Naive B cell (primary cell): ENCODE results near the gene TENM4. TPM values are rescaled to one million over a fixed set of nuclear protein-coding genes. Genes with fewer than 3 reads are reported as not detected.
A peak's percentile ranks its signal among the peaks of the same experiment; 100 is the strongest.

Source experiments
- ATAC-seq, 2 donors: fragments of 150-1000 bp; cut with Tn5 transposase; 2 replicates each; pipeline ENCODE4 v1.10.0; 2021; ENCODE audit warnings: low read depth in 2 of 2, mild to moderate bottlenecking in 2 of 2, moderate library complexity in 2 of 2
- DNase-seq: peaks from one replicate; pipeline ENCODE4 v3.0.0; 2022
- H3K27ac Mint-ChIP-seq, 6 donors: one replicate each; pipeline ENCODE4 v1.8.0; 2020 to 2022; ENCODE audit warnings: mild to moderate bottlenecking in 6 of 6, mixed read lengths in 6 of 6, moderate library complexity in 5 of 6, inconsistent platforms in 2 of 6
- H3K27me3 Mint-ChIP-seq, 3 donors: one replicate each; pipeline ENCODE4 v1.8.0; 2021 to 2022; ENCODE audit warnings: mixed read lengths in 3 of 3, mild to moderate bottlenecking in 1 of 3
- H3K36me3 Mint-ChIP-seq, 2 donors: one replicate each; pipeline ENCODE4 v1.8.0; 2020 to 2022; ENCODE audit warnings: mixed read lengths in 2 of 2, inconsistent platforms in 1 of 2, mild to moderate bottlenecking in 1 of 2
- H3K4me1 Mint-ChIP-seq, 3 donors: one replicate each; pipeline ENCODE4 v1.8.0; 2020 to 2022; ENCODE audit warnings: mixed read lengths in 3 of 3, inconsistent platforms in 1 of 3, mild to moderate bottlenecking in 1 of 3, moderate library complexity in 1 of 3
- H3K4me3 Mint-ChIP-seq, 8 donors: one replicate each; pipeline ENCODE4 v1.8.0; 2020 to 2022; ENCODE audit warnings: mild to moderate bottlenecking in 8 of 8, mixed read lengths in 8 of 8, moderate library complexity in 8 of 8, inconsistent platforms in 2 of 8
- H3K9me3 Mint-ChIP-seq, 7 donors: one replicate each; pipeline ENCODE4 v1.8.0; 2020 to 2022; ENCODE audit warnings: mixed read lengths in 7 of 7, mild to moderate bottlenecking in 5 of 7, inconsistent platforms in 2 of 7, moderate library complexity in 1 of 7
- polyA plus RNA-seq, 6 donors: library from polyadenylated mRNA; unstranded; fragments of 300-500 nt; fragmentation: Illumina TruSeq; gene quantifications; one replicate each; pipeline ENCODE4 v1.2.3, GENCODE V29; 2021; ENCODE audit warnings: low read depth in 6 of 6

Gene TENM4
- polyA plus RNA-seq, 6 donors from 2014 or later, result 3.8 TPM; not detected in 5

DNA sequence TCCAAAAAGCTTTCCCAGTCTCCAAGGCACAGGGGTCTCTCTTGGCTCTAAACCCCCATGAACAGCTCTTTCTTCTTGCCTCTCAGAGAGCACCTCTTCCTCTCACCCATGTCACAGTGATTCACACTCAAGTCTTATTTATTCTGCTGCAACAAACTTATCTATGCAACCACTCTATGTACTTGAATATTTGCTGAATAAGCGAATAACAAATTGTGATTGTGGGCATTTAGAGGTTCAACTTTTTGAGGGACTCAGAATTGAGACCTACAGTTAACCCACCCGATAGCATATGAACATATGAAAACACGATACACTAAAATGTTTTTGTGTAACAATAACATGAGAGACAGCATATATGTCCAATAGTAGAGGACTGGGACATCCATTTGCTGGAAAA is 729.1 kb downstream of the TENM4 start:
- H3K27me3 Mint-ChIP-seq, result peaks cover 5 to 10% (median 6%) of the 10 kb centered on the region in 3 donors
- H3K4me3 Mint-ChIP-seq, result no peak overlapping the region
- no peak overlapping the region for H3K27ac Mint-ChIP-seq
- ATAC-seq (no peak), DNase-seq (no peak)
- no peaks in the 10 kb centered on the region for H3K9me3 Mint-ChIP-seq
- no peaks in the 10 kb centered on the region for H3K4me1 Mint-ChIP-seq
- H3K36me3 Mint-ChIP-seq, result peaks cover 0 to 4% of the 10 kb centered on the region in 2 donors

DNA sequence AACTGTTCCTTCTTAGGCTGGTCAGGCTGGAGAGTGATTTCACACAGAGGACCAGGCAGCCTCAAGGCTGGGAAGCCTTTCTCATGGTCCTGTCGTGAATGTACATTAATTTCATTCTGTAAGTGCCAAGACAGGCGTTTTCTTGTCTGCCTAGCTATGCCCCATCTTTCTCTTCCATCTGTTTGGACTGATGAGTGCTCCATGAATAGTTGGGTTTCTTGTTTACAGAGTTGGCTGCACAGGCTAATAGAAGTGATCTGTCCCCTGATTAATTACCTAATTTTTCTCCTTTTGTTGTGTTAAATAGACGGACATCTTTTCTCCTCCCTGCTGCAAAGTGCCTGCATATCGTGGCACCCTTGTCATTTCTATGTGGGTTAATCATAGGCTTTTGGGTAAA is 730.4 kb downstream of the TENM4 start:
- Mint-ChIP-seq H3K36me3 (peaks cover 0 to 4% of the 10 kb centered on the region in 2 donors), H3K27me3 (peaks cover 5 to 13% (median 12%) of the 10 kb centered on the region in 3 donors), H3K27ac (no peak overlapping the region), H3K4me3 (no peak overlapping the region), H3K9me3 (no peaks in the 10 kb centered on the region), H3K4me1 (no peaks in the 10 kb centered on the region)
- ATAC-seq (no peak), DNase-seq (no peak)

DNA sequence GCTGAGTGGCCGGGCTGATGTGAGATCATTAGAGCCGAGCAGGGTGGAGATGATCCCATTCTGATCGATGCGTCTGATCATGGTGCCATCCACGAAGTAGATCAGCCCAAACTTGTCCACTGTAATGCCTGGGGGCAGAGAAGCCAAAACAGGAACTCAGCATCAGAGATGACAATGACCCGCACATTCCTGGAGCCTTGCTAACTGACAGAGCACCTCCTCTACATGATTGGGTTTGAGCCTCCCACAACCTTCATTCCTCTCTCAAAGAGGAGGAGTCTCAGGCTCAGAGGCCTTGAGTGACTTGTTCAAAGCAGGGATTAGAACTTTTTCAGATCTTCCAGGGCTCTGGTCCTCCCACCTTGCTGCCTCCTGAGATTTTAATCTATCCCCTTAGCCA is 732.4 kb downstream of the TENM4 start:
- Mint-ChIP-seq H3K4me1 (no peaks in the 10 kb centered on the region), H3K9me3 (no peaks in the 10 kb centered on the region), H3K27me3 (peaks cover 0 to 17% (median 13%) of the 10 kb centered on the region in 3 donors), H3K27ac (no peak overlapping the region), H3K4me3 (no peak overlapping the region), H3K36me3 (peaks cover 0 to 4% of the 10 kb centered on the region in 2 donors)
- DNase-seq, result no peak
- ATAC-seq, result no peak

DNA sequence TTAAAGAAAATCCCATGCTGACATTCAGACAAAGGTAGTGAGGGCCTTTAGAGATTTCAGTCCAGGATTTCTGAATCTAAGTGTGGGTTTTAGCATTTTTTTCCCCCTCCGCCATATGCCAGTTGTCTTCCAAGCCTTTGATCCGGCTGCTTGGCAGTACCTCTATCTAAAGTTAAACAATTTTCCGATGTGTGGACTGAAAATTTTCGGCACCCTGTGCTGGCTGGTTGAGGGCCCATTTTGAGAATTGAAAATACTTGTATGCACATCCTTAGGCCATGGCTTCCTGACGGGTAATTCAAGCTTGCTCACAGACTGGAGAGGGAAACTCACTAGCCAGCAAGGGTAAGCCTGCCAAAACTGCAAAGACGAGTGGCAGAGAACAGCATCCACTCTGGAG is 734.3 kb downstream of the TENM4 start:
- no peak for ATAC-seq
- no peaks in the 10 kb centered on the region for H3K9me3 Mint-ChIP-seq
- no peak for DNase-seq
- H3K4me3 Mint-ChIP-seq, result no peak overlapping the region
- peak overlapping the region in 1 of 6 donors; percentile 36 for H3K27ac Mint-ChIP-seq
- peaks cover 0 to 17% (median 8%) of the 10 kb centered on the region in 3 donors for H3K27me3 Mint-ChIP-seq
- H3K4me1 Mint-ChIP-seq, result no peaks in the 10 kb centered on the region
- H3K36me3 Mint-ChIP-seq, result peaks cover 0 to 4% of the 10 kb centered on the region in 2 donors

DNA sequence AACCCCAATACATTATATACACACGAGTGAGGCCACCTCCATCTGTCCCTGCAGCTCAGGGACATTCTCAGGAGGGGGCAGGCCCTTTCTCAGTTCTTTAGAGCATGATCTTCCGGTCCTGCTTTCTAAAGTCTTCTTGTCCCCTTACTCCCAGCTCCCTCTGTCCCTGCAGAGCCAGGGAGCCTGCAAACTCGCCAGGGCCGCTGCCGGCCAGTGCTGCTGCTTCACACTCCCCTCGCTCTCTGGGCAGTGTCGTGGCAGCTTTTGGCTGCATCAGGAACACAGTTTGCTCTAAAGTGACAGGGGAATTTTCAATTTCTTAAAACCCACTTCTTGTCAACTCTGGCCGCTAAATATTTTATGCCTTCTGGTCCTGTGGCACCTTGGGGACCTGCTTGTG is 736.0 kb downstream of the TENM4 start:
- Mint-ChIP-seq H3K27ac (no peak overlapping the region), H3K4me1 (no peaks in the 10 kb centered on the region), H3K27me3 (peaks cover 0 to 16% (median 8%) of the 10 kb centered on the region in 3 donors), H3K9me3 (no peaks in the 10 kb centered on the region), H3K4me3 (no peak overlapping the region), H3K36me3 (peaks cover 0 to 4% of the 10 kb centered on the region in 2 donors)
- DNase-seq (no peak), ATAC-seq (no peak)

DNA sequence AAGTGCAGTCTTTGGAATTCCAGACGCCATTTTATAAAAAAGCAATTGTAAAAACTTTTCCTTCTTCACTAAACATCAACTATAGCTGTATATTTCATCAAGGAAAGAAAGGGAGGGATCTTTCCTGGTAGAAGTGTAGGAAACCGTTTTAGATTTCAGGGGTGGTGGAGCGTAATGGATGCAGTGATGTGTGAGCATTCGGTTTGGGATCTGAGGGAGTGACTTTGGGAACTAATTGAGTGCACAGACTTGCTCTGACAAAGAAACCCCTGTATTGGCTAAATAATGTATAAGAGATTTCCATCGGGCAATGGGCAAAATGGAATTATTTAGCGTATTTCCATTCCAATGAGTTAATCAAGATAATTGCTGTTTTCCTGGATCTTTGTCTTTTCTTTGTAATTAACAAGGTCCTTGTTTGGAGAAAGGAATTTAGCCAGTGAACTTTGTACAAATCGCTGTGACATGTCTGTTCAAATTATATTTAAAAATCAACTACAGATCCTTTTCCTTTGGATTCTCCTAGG is 741.2 kb downstream of the TENM4 start:
- H3K36me3 Mint-ChIP-seq, result peaks cover 0 to 12% of the 10 kb centered on the region in 2 donors
- H3K9me3 Mint-ChIP-seq, result no peaks in the 10 kb centered on the region
- H3K4me1 Mint-ChIP-seq, result no peaks in the 10 kb centered on the region
- ATAC-seq, result no peak
- peaks cover 18 to 29% (median 27%) of the 10 kb centered on the region in 3 donors for H3K27me3 Mint-ChIP-seq
- no peak overlapping the region for H3K4me3 Mint-ChIP-seq
- no peak overlapping the region for H3K27ac Mint-ChIP-seq
- no peak for DNase-seq

DNA sequence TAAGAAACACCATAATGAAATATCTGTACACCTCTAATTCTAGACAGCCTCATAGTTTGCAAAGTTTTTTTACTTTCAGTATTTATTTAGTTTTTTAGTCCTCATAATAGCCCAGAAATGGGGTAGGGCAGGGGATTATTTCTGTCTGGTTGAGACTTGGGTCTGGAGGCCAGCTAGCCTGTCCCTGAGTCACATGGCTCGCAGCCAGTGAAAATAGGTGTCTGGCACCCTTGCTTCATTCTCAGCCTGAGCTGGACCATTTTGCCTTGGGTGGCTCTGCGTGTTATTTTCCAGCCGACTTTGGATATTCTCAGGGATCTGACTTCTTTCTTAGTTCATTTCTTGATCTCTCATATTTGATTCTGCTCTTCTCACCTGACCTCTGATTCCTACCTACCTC is 742.2 kb downstream of the TENM4 start:
- ATAC-seq (no peak), DNase-seq (no peak)
- Mint-ChIP-seq H3K36me3 (peaks cover 0 to 12% of the 10 kb centered on the region in 2 donors), H3K27ac (no peak overlapping the region), H3K4me1 (no peaks in the 10 kb centered on the region), H3K9me3 (no peaks in the 10 kb centered on the region), H3K27me3 (peaks cover 18 to 33% (median 27%) of the 10 kb centered on the region in 3 donors), H3K4me3 (no peak overlapping the region)

DNA sequence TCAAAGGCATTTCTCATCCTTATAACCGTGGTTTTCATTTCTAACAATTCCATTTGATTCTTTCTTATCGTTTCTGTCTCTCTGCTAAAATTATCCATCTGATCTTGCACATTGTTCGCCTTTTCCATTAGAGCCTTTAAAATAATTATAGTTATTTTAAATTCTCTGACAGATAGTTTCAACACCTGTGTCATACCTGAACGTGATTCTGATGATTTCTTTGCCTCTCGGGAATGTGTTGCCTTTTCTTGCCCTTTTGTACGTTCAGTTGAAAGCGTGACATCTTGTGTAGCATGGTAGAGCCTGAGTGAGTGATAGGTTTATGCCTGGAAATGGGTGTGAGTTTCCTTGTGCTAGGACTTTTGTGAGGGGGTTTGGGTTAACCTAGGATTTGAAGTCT is 744.7 kb downstream of the TENM4 start:
- DNase-seq (no peak), ATAC-seq (no peak)
- H3K27me3 Mint-ChIP-seq, result peaks cover 22 to 40% (median 33%) of the 10 kb centered on the region in 3 donors
- H3K4me3 Mint-ChIP-seq, result no peak overlapping the region
- H3K36me3 Mint-ChIP-seq, result peaks cover 0 to 12% of the 10 kb centered on the region in 2 donors
- H3K27ac Mint-ChIP-seq, result no peak overlapping the region
- no peaks in the 10 kb centered on the region for H3K9me3 Mint-ChIP-seq
- no peaks in the 10 kb centered on the region for H3K4me1 Mint-ChIP-seq

DNA sequence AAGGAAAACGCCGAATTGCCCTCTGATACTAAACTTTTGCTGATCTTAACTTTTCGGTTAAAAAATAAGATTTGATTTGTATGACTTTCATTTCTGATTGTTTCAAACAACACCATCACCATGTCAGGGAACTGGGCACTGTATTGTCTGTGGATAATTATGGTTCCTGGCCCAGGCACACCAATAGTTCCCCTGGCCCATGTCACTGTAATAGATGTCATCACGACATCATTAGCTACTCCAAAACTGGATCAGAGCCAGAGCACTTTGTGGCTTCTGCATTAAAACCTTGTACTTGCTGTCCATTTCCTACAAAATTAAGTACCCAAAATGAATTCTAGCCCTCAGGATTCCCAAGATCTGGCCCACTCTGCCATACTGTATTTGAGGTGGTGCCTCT is 746.7 kb downstream of the TENM4 start:
- H3K9me3 Mint-ChIP-seq, result no peaks in the 10 kb centered on the region
- no peaks in the 10 kb centered on the region for H3K4me1 Mint-ChIP-seq
- H3K27me3 Mint-ChIP-seq, result peaks cover 26 to 39% (median 37%) of the 10 kb centered on the region in 3 donors
- no peak overlapping the region for H3K4me3 Mint-ChIP-seq
- ATAC-seq (no peak), DNase-seq (no peak)
- H3K36me3 Mint-ChIP-seq, result peaks cover 0 to 12% of the 10 kb centered on the region in 2 donors
- no peak overlapping the region for H3K27ac Mint-ChIP-seq

DNA sequence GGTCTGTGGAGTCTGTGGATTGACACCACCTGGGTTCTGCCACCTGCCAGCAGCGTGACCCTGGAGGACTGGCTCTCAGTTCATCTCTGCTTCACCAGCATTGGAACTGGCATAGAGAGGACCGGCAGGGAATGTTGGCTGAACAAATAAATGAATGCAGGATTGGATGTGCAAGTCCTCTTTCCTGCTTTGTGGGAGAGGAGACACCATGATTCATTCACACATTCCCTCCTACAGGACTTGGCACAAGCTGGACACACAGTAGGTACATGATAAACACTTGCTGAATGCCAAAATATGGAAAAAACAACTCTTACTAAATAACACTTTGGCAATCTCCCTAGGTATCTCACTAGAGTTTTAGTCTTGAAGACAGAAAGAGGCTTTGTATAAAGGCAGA is 749.6 kb downstream of the TENM4 start:
- no peak for DNase-seq
- no peak overlapping the region for H3K4me3 Mint-ChIP-seq
- H3K27me3 Mint-ChIP-seq, result peaks cover 17 to 31% (median 23%) of the 10 kb centered on the region in 3 donors
- no peaks in the 10 kb centered on the region for H3K9me3 Mint-ChIP-seq
- H3K27ac Mint-ChIP-seq, result no peak overlapping the region
- H3K4me1 Mint-ChIP-seq, result no peaks in the 10 kb centered on the region
- no peak for ATAC-seq
- H3K36me3 Mint-ChIP-seq, result peaks cover 0 to 5% of the 10 kb centered on the region in 2 donors

DNA sequence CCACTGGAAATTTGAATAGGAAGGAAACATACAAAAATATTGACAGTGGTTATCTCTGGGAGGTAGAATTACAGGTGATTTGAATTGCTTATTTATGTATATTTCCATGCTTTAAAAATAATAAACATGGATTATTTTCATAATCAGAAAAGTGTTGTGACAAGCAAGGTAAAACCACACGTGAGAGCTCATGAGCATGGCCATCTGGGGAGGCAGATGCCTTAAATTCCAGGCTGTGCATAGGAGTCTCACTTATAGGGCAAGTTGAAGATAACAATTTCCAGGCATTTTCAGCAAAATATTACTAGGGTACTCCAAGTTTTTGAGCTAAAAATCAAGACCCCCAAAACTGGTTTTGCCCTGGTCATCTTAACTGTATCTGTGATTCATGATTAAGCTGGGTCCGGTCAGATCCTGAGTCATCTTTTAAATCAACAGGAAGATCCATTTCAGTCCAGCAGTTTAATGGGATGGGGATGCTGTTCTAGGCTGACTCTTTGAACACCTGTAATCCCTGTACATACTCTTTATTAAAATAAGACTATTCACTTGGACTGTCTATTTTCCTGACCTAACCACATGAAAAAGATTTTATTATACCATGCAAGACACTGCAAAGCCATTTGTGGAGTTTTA is 750.4 kb downstream of the TENM4 start:
- Mint-ChIP-seq H3K4me3 (no peak overlapping the region), H3K27me3 (peaks cover 12 to 30% (median 22%) of the 10 kb centered on the region in 3 donors)

DNA sequence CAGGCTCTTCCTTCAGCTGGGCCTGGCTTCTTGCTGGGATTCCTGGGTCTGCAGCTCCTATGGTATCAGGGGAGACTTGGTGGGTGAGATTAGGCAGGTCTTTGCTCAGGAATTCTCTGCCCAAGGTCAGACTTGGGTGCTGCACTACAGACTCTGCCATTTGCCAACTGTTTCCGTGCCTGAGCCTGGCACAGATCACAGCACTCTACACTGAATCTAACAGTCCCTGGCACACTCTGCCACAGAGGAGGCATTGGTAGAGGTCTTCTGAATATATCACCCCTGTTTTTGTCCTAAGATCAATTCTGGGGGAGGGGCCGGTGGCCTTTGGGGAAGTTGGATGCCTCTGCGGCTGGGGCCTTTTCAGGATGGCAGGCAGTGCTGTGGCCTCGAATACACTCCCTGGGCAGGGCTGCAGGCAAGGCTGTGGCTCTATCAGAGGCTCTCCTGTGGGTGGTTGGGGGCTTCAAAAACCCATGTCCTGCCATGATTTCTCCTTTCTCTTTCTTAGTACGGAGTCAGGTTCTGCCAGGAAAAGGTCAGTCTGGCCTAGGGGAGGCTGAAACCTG is 751.2 kb downstream of the TENM4 start:
- Mint-ChIP-seq H3K4me3 (no peak overlapping the region), H3K4me1 (no peaks in the 10 kb centered on the region), H3K36me3 (no peaks in the 10 kb centered on the region), H3K9me3 (peaks cover 0 to under 1% (median 0%) of the 10 kb centered on the region in 7 donors), H3K27me3 (peaks cover 12 to 27% (median 25%) of the 10 kb centered on the region in 3 donors), H3K27ac (no peak overlapping the region)
- ATAC-seq, result no peak
- DNase-seq, result no peak

More for the DNA sequence above, 750.4 kb downstream of the TENM4 start:
- ATAC-seq, result no peak
- no peak for DNase-seq
- Mint-ChIP-seq H3K27ac (no peak overlapping the region), H3K9me3 (no peaks in the 10 kb centered on the region), H3K36me3 (no peaks in the 10 kb centered on the region), H3K4me1 (no peaks in the 10 kb centered on the region)

DNA sequence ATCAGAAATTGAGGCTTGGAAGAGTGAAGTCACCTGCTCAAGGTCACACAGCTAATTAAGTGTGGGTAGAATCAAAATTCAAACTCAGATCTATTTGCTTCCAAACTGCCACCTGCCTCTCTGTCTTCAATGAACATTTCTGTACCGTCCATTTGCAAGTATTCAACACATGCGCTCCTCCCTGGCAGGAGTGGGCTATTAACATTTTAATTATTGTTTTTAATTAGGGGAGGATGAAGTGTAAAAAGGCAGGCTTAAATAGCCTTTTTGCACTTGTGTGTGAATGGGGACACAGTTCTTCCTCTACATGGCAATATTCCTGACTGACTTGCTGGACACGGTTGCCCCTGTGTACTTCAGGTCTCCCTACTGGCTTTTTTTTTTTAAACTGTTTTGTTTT is 751.7 kb downstream of the TENM4 start:
- Mint-ChIP-seq H3K9me3 (peaks cover 0 to 4% (median 0%) of the 10 kb centered on the region in 7 donors), H3K36me3 (peaks cover 0 to 1% of the 10 kb centered on the region in 2 donors), H3K4me3 (no peak overlapping the region), H3K27ac (no peak overlapping the region), H3K27me3 (peaks cover 17 to 31% (median 29%) of the 10 kb centered on the region in 3 donors), H3K4me1 (no peaks in the 10 kb centered on the region)
- no peak for DNase-seq
- no peak for ATAC-seq

DNA sequence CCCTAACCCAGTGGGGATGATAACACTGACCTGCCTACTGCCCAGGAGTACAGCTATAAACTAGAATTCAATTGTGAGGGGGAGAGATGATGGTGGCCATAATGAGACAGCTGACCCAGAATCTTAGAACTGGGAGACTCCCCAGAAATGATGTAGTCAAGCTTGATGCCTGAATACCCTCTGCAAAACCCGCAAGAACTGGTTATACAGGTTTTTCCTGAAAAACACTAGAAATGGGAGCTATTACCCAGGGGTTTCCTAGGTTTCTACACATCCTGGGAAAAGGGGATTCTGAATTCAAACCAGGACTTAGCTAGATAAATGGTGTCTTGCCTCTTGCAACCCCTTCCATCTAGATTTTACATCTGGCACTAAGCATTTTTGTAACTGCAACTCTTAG is 752.4 kb downstream of the TENM4 start:
- Mint-ChIP-seq H3K27me3 (peaks cover 19 to 37% (median 35%) of the 10 kb centered on the region in 3 donors), H3K27ac (no peak overlapping the region), H3K4me3 (no peak overlapping the region), H3K36me3 (peaks cover 0 to 7% of the 10 kb centered on the region in 2 donors), H3K4me1 (no peaks in the 10 kb centered on the region), H3K9me3 (peaks cover 0 to 6% (median 0%) of the 10 kb centered on the region in 7 donors)
- ATAC-seq, result no peak
- no peak for DNase-seq
